ENCODE data around the gene AIG1. TPM values are rescaled to one million over a fixed set of nuclear protein-coding genes. Genes with fewer than 3 reads are reported as not detected.

AIG1 gene
- total and polyA plus RNA-seq, 2 of the 4 experiments (the other 2 are of a cell fraction) = 21.3 to 27.1 TPM

DNA sequence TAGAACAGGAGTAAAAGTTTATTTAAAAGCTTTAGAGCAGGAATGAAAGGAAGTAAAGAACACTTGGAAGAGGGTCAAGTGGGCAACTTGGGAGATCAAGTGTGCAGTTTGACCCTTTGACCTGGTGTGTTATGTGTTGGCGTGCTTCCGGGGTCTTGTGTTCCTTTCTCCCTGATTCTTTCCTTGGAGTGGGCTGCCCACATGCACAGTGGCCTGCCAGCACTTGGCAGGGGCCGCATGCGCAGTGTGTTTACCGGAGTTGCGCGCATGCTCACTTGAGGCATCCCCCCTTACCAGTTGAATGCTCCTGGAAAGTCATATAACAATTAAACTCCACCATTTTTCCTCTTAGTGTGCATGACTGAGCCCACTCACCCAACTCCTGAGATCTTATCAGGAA is 229.5 kb downstream of the AIG1 start:
- H2BK120ac ChIP-seq (ENCODE audit: low read depth, low read length) = no peak overlapping the region
- no TSS peak for BruUV-seq (replicated peaks)
- no peak overlapping the region for H3K14ac ChIP-seq (replicated peaks; ENCODE audit: low read depth, low read length)
- no peak overlapping the region for H3K56ac ChIP-seq (ENCODE audit: extremely low read depth, insufficient read depth, low read length)
- no peak overlapping the region for H2BK15ac ChIP-seq (ENCODE audit: low read depth, low read length)
- no peak overlapping the region for H3K18ac ChIP-seq (ENCODE audit: low read depth, low read length)
- WGBS, 2 experiments (ENCODE audit: extremely low coverage in 2 of 2, insufficient read length in 1 of 2) = 61% methylated on average over 3 of the region's 7 CpGs; no CpG with 5 or more reads in 1 of the 2 experiments
- no peak overlapping the region for H2AK5ac ChIP-seq (ENCODE audit: low read depth, low read length)
- in situ Hi-C loops (cut with MboI; ENCODE audit: low sequenced_read_pairs) = no loop called here
- no peak for ATAC-seq (ENCODE audit: low read depth)
- H4K91ac ChIP-seq (ENCODE audit: insufficient read depth, low read depth, low read length) = no peak overlapping the region
- H3K9ac ChIP-seq (ENCODE audit: low read depth, low read length) = no peak overlapping the region
- no peak overlapping the region for H2AK9ac ChIP-seq (replicated peaks; ENCODE audit: low read depth, low read length, poor library complexity)
- no peak overlapping the region for H3K4ac ChIP-seq (ENCODE audit: low read depth, low read length)
- no peak overlapping the region for H4K8ac ChIP-seq (ENCODE audit: low read depth in 2 of 2, low read length in 2 of 2)
- no peaks in the 10 kb centered on the region for H3K9me3 ChIP-seq (ENCODE audit: control insufficient read depth, insufficient read depth, low read length)
- peaks cover 3% of the 10 kb centered on the region for H3K4me1 ChIP-seq (ENCODE audit: control insufficient read depth, insufficient read depth, low read length)
- dilution Hi-C loops (cut with HindIII; ENCODE audit: low sequenced_read_pairs, unreplicated experiment) = no loop called here
- ChIA-PET POLR2A (ENCODE audit: unreplicated experiment) (no interaction called here), CTCF (no interaction called here)
- H3K36me3 ChIP-seq (ENCODE audit: control insufficient read depth, insufficient read depth, low read length) = no peaks in the 10 kb centered on the region
- H3K4me3 ChIP-seq (ENCODE audit: insufficient read depth, low read depth, low read length) = no peak overlapping the region
- H2BK5ac ChIP-seq (ENCODE audit: low read depth, low read length, poor library complexity, severe bottlenecking) = no peak overlapping the region
- H3K4me2 ChIP-seq (ENCODE audit: low read depth, low read length) = no peak overlapping the region
- H3K79me1 ChIP-seq (ENCODE audit: low read depth in 1 of 2, low read length in 2 of 2) = no peaks in the 10 kb centered on the region
- no peak for DNase-seq
- no peak overlapping the region for H3K23ac ChIP-seq (ENCODE audit: low read depth, low read length)
- H2BK20ac ChIP-seq (ENCODE audit: low read depth, low read length) = no peak overlapping the region
- H4K20me1 ChIP-seq (ENCODE audit: insufficient read depth, low read length) = no peaks in the 10 kb centered on the region
- H3K27ac ChIP-seq (ENCODE audit: insufficient read depth, low read length) = no peak overlapping the region
- intact Hi-C loops (cut with micrococcal nuclease) = no loop called here
- TF ChIP-seq CTCF (conservative IDR thresholded peaks at IDR 0.05; ENCODE audit: low read depth, low read length) = no peak
- TF ChIP-seq, protein P1, sequence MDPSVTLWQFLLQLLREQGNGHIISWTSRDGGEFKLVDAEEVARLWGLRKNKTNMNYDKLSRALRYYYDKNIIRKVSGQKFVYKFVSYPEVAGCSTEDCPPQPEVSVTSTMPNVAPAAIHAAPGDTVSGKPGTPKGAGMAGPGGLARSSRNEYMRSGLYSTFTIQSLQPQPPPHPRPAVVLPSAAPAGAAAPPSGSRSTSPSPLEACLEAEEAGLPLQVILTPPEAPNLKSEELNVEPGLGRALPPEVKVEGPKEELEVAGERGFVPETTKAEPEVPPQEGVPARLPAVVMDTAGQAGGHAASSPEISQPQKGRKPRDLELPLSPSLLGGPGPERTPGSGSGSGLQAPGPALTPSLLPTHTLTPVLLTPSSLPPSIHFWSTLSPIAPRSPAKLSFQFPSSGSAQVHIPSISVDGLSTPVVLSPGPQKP (IDR thresholded peaks at IDR 0.05; ENCODE audit: borderline replicate concordance, low read depth, low read length) = no peak
- no peak for TF ChIP-seq FOS (IDR thresholded peaks at IDR 0.05; ENCODE audit: low read depth, low read length)
- H2AFZ ChIP-seq (replicated peaks; ENCODE audit: low read length, poor library complexity) = no peak overlapping the region
- H3K27me3 ChIP-seq (ENCODE audit: control insufficient read depth, insufficient read depth, low read length) = no peaks in the 10 kb centered on the region
- 0 out of 2 replicates have a peak, but pooled peaks cover 4% of the 10 kb centered on the region for H3K9me1 ChIP-seq (ENCODE audit: insufficient read depth, low read length)
- no peak overlapping the region for H4K5ac ChIP-seq (ENCODE audit: low read depth, low read length)
